Measurements from ENCODE around the gene CAMTA1. TPM values are rescaled to one million over a fixed set of nuclear protein-coding genes. Genes with fewer than 3 reads are reported as not detected.

The CAMTA1 gene
- total and polyA plus RNA-seq, 8 donors = 13.0 to 54.2 (median 23.6) TPM

GRCh38 chr1:6928106-6928885, 143.0 kb downstream of the CAMTA1 start:
- Histone ChIP-seq H3K36me3 (no peaks in the 10 kb centered on the region), H3K27ac (no peak overlapping the region), H3K9me3 (no peaks in the 10 kb centered on the region), H3K4me1 (no peaks in the 10 kb centered on the region), H3K27me3 (no peaks in the 10 kb centered on the region), H3K4me3 (no peak overlapping the region)
- DNase-seq = no peak
- ATAC-seq = no peak
- no peak for FAIRE-seq
- TF ChIP-seq CTCF (IDR thresholded peaks at IDR 0.05) = no peak
- WGBS, 2 donors = 77 to 83% methylated on average over 12 of the region's 12 CpGs
- intact Hi-C loops (cut with DNase I) = no loop called here

GRCh38 chr1:6930732-6931300, 145.6 kb downstream of the CAMTA1 start:
- Histone ChIP-seq H3K27me3 (peaks cover 0 to 5% (median 0%) of the 10 kb centered on the region in 4 donors), H3K4me1 (no peaks in the 10 kb centered on the region), H3K27ac (no peak overlapping the region), H3K9me3 (no peaks in the 10 kb centered on the region), H3K36me3 (no peaks in the 10 kb centered on the region), H3K4me3 (no peak overlapping the region)
- TF ChIP-seq CTCF (IDR thresholded peaks at IDR 0.05) = no peak
- FAIRE-seq (no peak), DNase-seq (no peak), ATAC-seq (no peak)
- intact Hi-C loops (cut with DNase I) = no loop called here
- WGBS, 2 donors = 62 to 71% methylated on average over 8 of the region's 8 CpGs

GRCh38 chr1:6935361-6935883, 150.2 kb downstream of the CAMTA1 start:
- 11 to 13% methylated on average over 12 of the region's 12 CpGs for WGBS, 2 donors
- Histone ChIP-seq H3K9me3 (no peaks in the 10 kb centered on the region), H3K36me3 (no peaks in the 10 kb centered on the region), H3K27me3 (peaks cover 0 to 5% (median 0%) of the 10 kb centered on the region in 4 donors), H3K27ac (no peak overlapping the region), H3K4me1 (no peaks in the 10 kb centered on the region), H3K4me3 (no peak overlapping the region)
- no peak for FAIRE-seq
- intact Hi-C loops (cut with DNase I) = no loop called here
- DNase-seq = no peak
- no peak for TF ChIP-seq CTCF (IDR thresholded peaks at IDR 0.05)
- no peak for ATAC-seq

- WGBS, 2 donors = 54 to 60% methylated on average over 8 of the region's 8 CpGs
- Histone ChIP-seq H3K27ac (no peak overlapping the region), H3K4me3 (no peak overlapping the region), H3K27me3 (peaks cover 0 to 5% (median 0%) of the 10 kb centered on the region in 4 donors), H3K36me3 (no peaks in the 10 kb centered on the region), H3K9me3 (no peaks in the 10 kb centered on the region), H3K4me1 (no peaks in the 10 kb centered on the region)
- no peak for TF ChIP-seq CTCF (IDR thresholded peaks at IDR 0.05)
- DNase-seq (no peak), FAIRE-seq (no peak), ATAC-seq (no peak)
- intact Hi-C loops (cut with DNase I) = no loop called here
Measured at GRCh38 chr1:6935911-6936690, 150.8 kb downstream of the CAMTA1 start.
